Upper lobe of left lung (tissue), 4 donors: ENCODE results near the gene MSI2.

Experiments
- EP300 ChIP-seq, 4 donors: sonication (generic); formaldehyde crosslinking; IDR thresholded peaks; one replicate each; pipeline ENCODE4 v1.5.1; 2017; ENCODE audit warnings: antibody characterized with exemption in 4 of 4, control low read depth in 2 of 4
- POLR2A ChIP-seq, 4 donors: fragments of 450-650 bp; IDR thresholded peaks; one replicate each; pipeline ENCODE4 v1.5.1; 2016 to 2017; ENCODE audit warnings: antibody characterized with exemption in 4 of 4, mild to moderate bottlenecking in 2 of 4
- POLR2AphosphoS5 ChIP-seq, 2 donors: sonication (generic); formaldehyde crosslinking; IDR thresholded peaks; one replicate each; pipeline ENCODE4 v1.5.1; 2017; ENCODE audit warnings: antibody characterized with exemption in 2 of 2
- TF ChIP-seq, protein P1 (sequence below), 6 experiments: fragments of 450-650 bp in 4 of 6; fragments of 200-600 bp in 2 of 6; sonication (generic) in 2 of 6; IDR thresholded peaks; one replicate each; pipeline ENCODE4 v1.5.1; 2016 to 2019; ENCODE audit warnings: antibody characterized with exemption in 6 of 6

DNA sequence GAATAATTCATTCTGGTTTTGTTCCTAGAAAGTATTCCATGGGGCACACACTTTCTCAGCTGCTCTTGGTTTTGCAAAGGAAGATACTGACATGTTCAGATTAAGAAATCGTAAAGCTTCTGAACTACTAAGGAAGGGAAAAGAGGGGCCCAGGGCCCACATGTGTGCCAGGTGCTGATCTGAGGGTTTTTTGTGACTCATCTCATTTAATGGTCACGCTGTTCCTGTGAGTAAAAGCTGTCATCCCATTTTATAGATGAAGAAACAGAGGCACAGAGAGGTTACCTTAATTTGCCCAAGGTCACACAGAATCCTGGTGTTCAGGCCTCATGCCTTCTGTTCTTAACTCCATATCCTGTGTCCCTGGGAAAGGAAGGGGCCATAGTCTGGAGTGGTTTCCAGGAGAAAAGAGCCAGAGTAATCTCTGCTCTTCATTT is 113.2 kb downstream of the MSI2 start:
- TF ChIP-seq, protein P1, sequence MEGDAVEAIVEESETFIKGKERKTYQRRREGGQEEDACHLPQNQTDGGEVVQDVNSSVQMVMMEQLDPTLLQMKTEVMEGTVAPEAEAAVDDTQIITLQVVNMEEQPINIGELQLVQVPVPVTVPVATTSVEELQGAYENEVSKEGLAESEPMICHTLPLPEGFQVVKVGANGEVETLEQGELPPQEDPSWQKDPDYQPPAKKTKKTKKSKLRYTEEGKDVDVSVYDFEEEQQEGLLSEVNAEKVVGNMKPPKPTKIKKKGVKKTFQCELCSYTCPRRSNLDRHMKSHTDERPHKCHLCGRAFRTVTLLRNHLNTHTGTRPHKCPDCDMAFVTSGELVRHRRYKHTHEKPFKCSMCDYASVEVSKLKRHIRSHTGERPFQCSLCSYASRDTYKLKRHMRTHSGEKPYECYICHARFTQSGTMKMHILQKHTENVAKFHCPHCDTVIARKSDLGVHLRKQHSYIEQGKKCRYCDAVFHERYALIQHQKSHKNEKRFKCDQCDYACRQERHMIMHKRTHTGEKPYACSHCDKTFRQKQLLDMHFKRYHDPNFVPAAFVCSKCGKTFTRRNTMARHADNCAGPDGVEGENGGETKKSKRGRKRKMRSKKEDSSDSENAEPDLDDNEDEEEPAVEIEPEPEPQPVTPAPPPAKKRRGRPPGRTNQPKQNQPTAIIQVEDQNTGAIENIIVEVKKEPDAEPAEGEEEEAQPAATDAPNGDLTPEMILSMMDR (IDR thresholded peaks at IDR 0.05) = no peak
- no peak for TF ChIP-seq POLR2A (IDR thresholded peaks at IDR 0.05)
- TF ChIP-seq EP300 (IDR thresholded peaks at IDR 0.05) = no peak
- no peak for TF ChIP-seq POLR2AphosphoS5 (IDR thresholded peaks at IDR 0.05)
